ENCODE data around the gene SELENOF.
"Not testable (repeated sequence)": the region's sequence is repeated elsewhere in the genome, so short reads cannot be mapped to it uniquely, and the experiment has no call there.

SELENOF gene

GRCh38 chr1:86821956-86822355 lies 92.0 kb downstream of the SELENOF start:
- no peak for DNase-seq
- no peaks in the 10 kb centered on the region for H3K27me3 ChIP-seq (ENCODE audit: insufficient read depth, low read depth, severe bottlenecking)
- H3K36me3 ChIP-seq, result no peaks in the 10 kb centered on the region
- no peak overlapping the region for H3K4me3 ChIP-seq (ENCODE audit: low read depth, low read length)
- TF ChIP-seq CTCF (IDR thresholded peaks at IDR 0.05; ENCODE audit: low read depth, low read length), result no peak
- H3K27ac ChIP-seq, result no peak overlapping the region
- peaks cover 7% of the 10 kb centered on the region for H3K9me3 ChIP-seq (ENCODE audit: severe bottlenecking)

- H3K4me3 ChIP-seq (ENCODE audit: low read depth, low read length); H3K9me3 ChIP-seq (ENCODE audit: severe bottlenecking): not testable (repeated sequence)
These were observed 94.0 kb downstream of the SELENOF start for GRCh38 chr1:86819970-86820369.

GRCh38 chr1:86817246-86817826 lies 96.6 kb downstream of the SELENOF start:
- H3K27me3 ChIP-seq (ENCODE audit: insufficient read depth, low read depth, severe bottlenecking); H3K9me3 ChIP-seq (ENCODE audit: severe bottlenecking); H3K36me3 ChIP-seq; H3K4me3 ChIP-seq (ENCODE audit: low read depth, low read length): not testable (repeated sequence)
- peak; percentile 70 for DNase-seq
- H3K27ac ChIP-seq, result peak overlapping the region; percentile 75

More at GRCh38 chr1:86819970-86820369, 94.0 kb downstream of the SELENOF start:
- not testable (repeated sequence) for H3K27me3 ChIP-seq (ENCODE audit: insufficient read depth, low read depth, severe bottlenecking); H3K27ac ChIP-seq; H3K36me3 ChIP-seq; DNase-seq

- H3K27me3 ChIP-seq (ENCODE audit: insufficient read depth, low read depth, severe bottlenecking); H3K4me3 ChIP-seq (ENCODE audit: low read depth, low read length); H3K9me3 ChIP-seq (ENCODE audit: severe bottlenecking); H3K36me3 ChIP-seq; H3K27ac ChIP-seq: not testable (repeated sequence)
- DNase-seq, result peak; percentile 40
These were observed 99.8 kb downstream of the SELENOF start for GRCh38 chr1:86814118-86814517.

Measured in WERI-Rb-1 (cell line).